ENCODE results near the gene ADAM8.

ADAM8 gene

DNA sequence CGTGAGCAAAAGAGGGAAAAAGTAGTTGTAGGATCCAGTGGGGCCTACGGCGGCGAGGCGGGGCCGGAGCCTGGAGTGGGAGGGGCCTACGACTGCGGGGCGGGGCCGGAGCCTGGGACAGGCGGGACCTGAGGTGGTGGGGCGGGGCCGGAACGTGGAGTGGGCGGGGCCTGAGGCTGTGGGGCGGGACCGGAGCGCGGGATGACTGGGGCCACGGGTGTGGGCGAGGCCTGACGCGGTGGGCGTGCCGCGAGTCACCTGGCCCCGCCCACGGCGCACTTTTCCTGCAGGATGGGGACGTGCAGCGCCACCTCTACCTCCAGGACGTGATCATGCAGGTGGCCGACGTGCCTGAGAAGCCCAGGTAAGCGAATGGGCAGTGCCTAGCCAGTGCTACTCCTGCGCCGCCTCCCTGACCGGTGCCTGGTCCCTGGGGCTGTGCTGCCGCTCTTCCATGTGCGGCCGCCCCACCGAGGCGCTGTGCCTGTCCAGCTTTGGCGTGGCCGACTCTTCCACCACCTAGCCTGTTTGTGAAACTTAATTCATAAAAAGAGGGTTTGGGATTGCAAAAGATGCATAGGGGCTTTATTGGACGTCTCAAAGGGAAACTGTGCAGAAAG lies 32.5 kb upstream of the ADAM8 start:
- peak; percentile 99 for DNase-seq (ENCODE audit: extremely low spot score)
- ChIA-PET CTCF (no interaction called here), POLR2A (no interaction called here)
- peak; percentile 77; the same call in 1 of the 2 replicates for TF ChIP-seq HDGF (IDR thresholded peaks at IDR 0.05; ENCODE audit: borderline replicate concordance)
- no peak for TF ChIP-seq SUZ12 (IDR thresholded peaks at IDR 0.05)

DNA sequence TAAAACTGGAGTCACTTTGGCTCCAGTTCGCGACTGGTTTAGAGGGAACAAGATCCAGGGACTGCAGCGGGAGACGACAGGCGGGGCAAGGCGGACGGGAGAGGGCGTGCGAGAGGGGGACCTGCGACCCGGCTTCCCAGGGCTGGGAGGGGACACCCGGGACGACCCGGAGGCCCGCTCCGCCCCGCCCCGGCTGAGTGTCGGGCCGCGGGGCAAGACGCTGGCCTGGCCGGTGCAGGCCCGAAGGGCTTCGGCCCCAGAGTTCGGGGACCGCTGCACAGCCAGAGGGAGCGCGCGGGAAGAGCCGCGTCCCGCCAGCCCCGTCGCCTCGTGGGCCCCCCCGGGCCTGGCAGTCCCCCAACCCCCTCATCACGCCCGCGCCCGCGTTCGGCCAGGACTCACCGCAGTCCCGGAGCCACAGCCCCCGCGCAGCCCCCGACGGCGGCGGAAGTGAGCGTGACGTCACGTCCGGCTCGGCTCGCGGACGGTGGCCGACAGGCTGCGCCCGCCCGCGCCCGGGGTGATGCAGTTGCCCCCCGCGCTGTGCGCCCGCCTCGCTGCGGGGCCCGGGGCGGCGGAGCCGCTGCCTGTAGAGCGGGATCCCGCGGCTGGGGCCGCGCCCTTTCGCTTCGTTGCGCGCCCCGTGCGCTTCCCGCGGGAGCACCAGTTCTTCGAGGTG lies 31.9 kb upstream of the ADAM8 start, which contains the start of the genes TUBGCP2 and ZNF511:
TSS of gene TUBGCP2 (minus strand) at position 452 of the 679 bp plus-strand sequence. CDS start 5,931 bp downstream, outside the sequence.
TSS of gene ZNF511 (plus strand) at position 494 of the 679 bp plus-strand sequence. CDS start at position 524, 30 bp downstream.
- DNase-seq (ENCODE audit: extremely low spot score), result peak; percentile 92
- ChIA-PET CTCF (interaction anchor here (0.9 kb wide), 1 partner anchor 20 kb away, joined by 3 read pairs; no protein-coding TSS in a partner anchor), POLR2A (interaction anchor here (1.0 kb wide), 1 partner anchor 21 kb away, joined by 3 read pairs; no protein-coding TSS in a partner anchor)
- peak; percentile 78; the same call in 1 of the 2 replicates for TF ChIP-seq LEF1 (IDR thresholded peaks at IDR 0.05; ENCODE audit: borderline replicate concordance)
- no peak for TF ChIP-seq TARDBP (IDR thresholded peaks at IDR 0.05)
- TF ChIP-seq, protein P1, sequence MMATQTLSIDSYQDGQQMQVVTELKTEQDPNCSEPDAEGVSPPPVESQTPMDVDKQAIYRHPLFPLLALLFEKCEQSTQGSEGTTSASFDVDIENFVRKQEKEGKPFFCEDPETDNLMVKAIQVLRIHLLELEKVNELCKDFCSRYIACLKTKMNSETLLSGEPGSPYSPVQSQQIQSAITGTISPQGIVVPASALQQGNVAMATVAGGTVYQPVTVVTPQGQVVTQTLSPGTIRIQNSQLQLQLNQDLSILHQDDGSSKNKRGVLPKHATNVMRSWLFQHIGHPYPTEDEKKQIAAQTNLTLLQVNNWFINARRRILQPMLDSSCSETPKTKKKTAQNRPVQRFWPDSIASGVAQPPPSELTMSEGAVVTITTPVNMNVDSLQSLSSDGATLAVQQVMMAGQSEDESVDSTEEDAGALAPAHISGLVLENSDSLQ (IDR thresholded peaks at IDR 0.05), result no peak
- TF ChIP-seq SUZ12 (IDR thresholded peaks at IDR 0.05), result no peak
- TF ChIP-seq CTBP1 (IDR thresholded peaks at IDR 0.05; ENCODE audit: borderline replicate concordance), result no peak
- TF ChIP-seq SP1 (IDR thresholded peaks at IDR 0.05), result no peak
- TF ChIP-seq FOXA1 (IDR thresholded peaks at IDR 0.05), result no peak
- TF ChIP-seq L3MBTL2 (conservative IDR thresholded peaks at IDR 0.05), result no peak
- TF ChIP-seq ARNT (IDR thresholded peaks at IDR 0.05), result peak; percentile 60
- no peak for TF ChIP-seq ELF4 (IDR thresholded peaks at IDR 0.05)
- TF ChIP-seq FOXK2 (IDR thresholded peaks at IDR 0.05), result no peak
- no peak for TF ChIP-seq ZNF384 (IDR thresholded peaks at IDR 0.05)
- no peak for TF ChIP-seq HDGF (IDR thresholded peaks at IDR 0.05; ENCODE audit: borderline replicate concordance)
- no peak for TF ChIP-seq NFRKB (IDR thresholded peaks at IDR 0.05)
- no peak for TF ChIP-seq BHLHE40 (IDR thresholded peaks at IDR 0.05; ENCODE audit: borderline replicate concordance)
- peak; percentile 95; the same call in 1 of the 2 replicates for TF ChIP-seq FOXM1 (IDR thresholded peaks at IDR 0.05; ENCODE audit: borderline replicate concordance)

DNA sequence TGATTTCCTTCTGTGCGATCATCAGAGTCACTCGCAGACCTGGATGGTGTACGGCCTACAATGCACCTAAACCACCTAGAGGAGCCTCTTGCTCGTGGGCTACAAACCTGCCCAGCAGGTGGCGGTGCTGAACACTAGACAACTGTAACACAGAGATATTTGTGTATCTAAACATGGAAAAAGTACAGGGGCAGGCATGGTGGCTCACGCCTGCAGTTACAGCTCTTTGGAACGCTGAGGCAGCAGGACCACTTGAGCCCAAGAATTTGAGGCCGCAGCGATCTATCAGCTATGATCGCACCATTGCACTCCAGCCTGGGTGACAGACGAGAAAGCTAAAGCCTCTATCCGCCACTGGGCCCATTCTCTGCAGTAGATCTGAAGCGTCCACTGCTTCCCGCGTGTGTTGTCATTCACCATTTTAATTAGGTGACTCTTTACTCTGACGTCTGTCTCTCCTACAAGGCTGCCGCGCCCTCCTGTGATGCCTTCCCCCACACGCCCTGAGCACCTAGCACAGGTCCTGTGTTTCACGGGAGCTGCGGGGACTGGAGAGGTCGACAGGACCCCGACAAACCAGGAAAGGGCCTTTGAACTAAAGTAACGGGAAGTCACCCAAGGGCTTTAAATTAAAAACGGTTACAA lies 31.2 kb upstream of the ADAM8 start:
- ChIA-PET POLR2A (interaction anchor here (0.7 to 1.7 kb wide), 3 partner anchors 16 to 22 kb away, joined by 3 to 5 read pairs (median 3); no protein-coding TSS in a partner anchor), CTCF (interaction anchor here (0.7 to 1.3 kb wide), 4 partner anchors 11 to 163 kb away, joined by 3 to 5 read pairs (median 3); no protein-coding TSS in a partner anchor)
- no peak for TF ChIP-seq ARNT (IDR thresholded peaks at IDR 0.05)
- TF ChIP-seq TARDBP (IDR thresholded peaks at IDR 0.05), result no peak
- TF ChIP-seq ELF4 (IDR thresholded peaks at IDR 0.05), result no peak
- no peak for TF ChIP-seq BHLHE40 (IDR thresholded peaks at IDR 0.05; ENCODE audit: borderline replicate concordance)
- no peak for TF ChIP-seq FOXM1 (IDR thresholded peaks at IDR 0.05; ENCODE audit: borderline replicate concordance)
- no peak for TF ChIP-seq SUZ12 (IDR thresholded peaks at IDR 0.05)
- no peak for TF ChIP-seq ZNF384 (IDR thresholded peaks at IDR 0.05)
- peak; percentile 74 for DNase-seq (ENCODE audit: extremely low spot score)

DNA sequence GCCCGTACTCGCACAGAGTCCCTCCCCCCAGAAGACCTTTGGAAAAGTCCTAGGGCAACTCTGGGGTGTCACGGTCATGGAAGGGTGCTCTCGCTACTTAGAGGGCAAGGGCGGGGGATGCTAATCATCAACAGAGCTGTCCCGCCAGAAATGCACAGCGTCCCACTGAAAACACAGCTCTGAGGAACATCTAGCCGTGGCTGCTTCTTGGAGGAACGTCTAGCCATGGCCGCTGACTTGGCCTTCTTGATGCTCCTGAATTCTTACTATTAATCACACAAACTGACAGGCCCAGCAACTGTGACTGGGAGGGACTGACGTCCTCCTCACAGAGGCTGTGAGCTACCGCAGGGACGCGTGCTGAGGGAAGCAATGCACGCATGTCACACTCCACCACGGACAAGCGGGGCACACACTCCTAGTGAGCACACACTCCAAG lies 30.3 kb upstream of the ADAM8 start:
- POLR2A ChIA-PET, result interaction anchor here (0.7 to 1.7 kb wide), 2 partner anchors 17 to 18 kb away, joined by 3 to 5 read pairs; no protein-coding TSS in a partner anchor
- DNase-seq (ENCODE audit: extremely low spot score), result no peak
- CTCF ChIA-PET, result interaction anchor here (0.7 to 1.3 kb wide), 3 partner anchors 12 to 40 kb away, joined by 3 to 5 read pairs (median 3); no protein-coding TSS in a partner anchor
- TF ChIP-seq, protein P1 (IDR thresholded peaks at IDR 0.05), result 0 out of 2 replicates have a peak, but pooled peaks have one; percentile 27
- no peak for TF ChIP-seq FOXA1 (IDR thresholded peaks at IDR 0.05)

DNA sequence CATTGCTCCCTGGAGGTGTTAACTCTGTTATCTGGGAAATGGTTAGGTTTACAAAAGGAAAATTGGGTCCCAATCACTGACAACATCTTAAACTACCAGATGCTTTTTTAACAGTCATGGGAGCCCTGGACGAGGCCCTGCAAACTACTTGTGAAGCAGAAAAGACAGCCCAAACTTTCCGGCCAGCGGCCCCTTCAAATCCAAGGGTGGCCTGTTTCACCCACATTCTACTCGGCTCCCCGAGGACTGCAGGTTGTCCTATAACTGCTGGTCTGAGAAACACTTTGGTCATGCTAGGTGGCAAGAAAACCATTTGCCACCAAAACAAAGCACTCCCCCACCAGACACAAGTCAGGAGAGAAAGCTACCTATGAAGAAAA lies 29.4 kb upstream of the ADAM8 start:
- no peak for DNase-seq (ENCODE audit: extremely low spot score)
- TF ChIP-seq, protein P1 (IDR thresholded peaks at IDR 0.05), result no peak
- TF ChIP-seq BHLHE40 (IDR thresholded peaks at IDR 0.05; ENCODE audit: borderline replicate concordance) (no peak), LEF1 (IDR thresholded peaks at IDR 0.05; ENCODE audit: borderline replicate concordance) (no peak), NFRKB (IDR thresholded peaks at IDR 0.05) (no peak), HDGF (IDR thresholded peaks at IDR 0.05; ENCODE audit: borderline replicate concordance) (no peak), SUZ12 (IDR thresholded peaks at IDR 0.05) (no peak), FOXM1 (IDR thresholded peaks at IDR 0.05; ENCODE audit: borderline replicate concordance) (no peak), FOXA1 (IDR thresholded peaks at IDR 0.05) (no peak)

DNA sequence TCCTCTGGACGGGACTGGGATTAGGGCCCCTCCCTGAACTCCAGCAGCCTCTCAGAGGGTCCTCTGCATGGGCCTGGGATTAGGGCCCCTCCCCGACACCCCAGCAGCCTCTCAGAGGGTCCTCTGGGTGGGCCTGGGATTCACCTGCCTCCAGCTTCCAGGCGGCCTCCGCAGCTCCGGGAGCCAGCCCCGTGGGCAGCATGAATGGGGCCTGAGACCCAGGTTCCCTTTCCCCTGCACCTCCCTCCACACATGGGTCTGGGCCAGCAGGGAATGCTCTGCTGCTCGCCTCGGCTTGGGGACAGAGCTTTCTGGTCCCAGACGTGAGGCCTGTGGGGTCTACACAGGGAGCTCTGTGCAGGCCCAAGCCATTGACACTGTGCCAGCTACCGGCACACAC lies 26.5 kb upstream of the ADAM8 start:
- ChIA-PET CTCF (no interaction called here), POLR2A (no interaction called here)
- TF ChIP-seq FOXM1 (IDR thresholded peaks at IDR 0.05; ENCODE audit: borderline replicate concordance) (no peak), ZNF384 (IDR thresholded peaks at IDR 0.05) (no peak), L3MBTL2 (conservative IDR thresholded peaks at IDR 0.05) (no peak), ELF4 (IDR thresholded peaks at IDR 0.05) (no peak)
- no peak for DNase-seq (ENCODE audit: extremely low spot score)

More for the DNA sequence above, 29.4 kb upstream of the ADAM8 start:
- CTCF ChIA-PET, result no interaction called here
- POLR2A ChIA-PET, result no interaction called here
